Prostate gland (tissue), 2 donors: Measurements from ENCODE around the gene HMCES.

Source experiments
- POLR2AphosphoS5 ChIP-seq: sonication (generic); formaldehyde crosslinking; IDR thresholded peaks from one replicate; pipeline ENCODE4 v1.6.1; 2017; ENCODE audit warnings: antibody characterized with exemption
- TF ChIP-seq, protein P1 (sequence below), 4 experiments: fragments of 200-600 bp in 2 of 4; fragments of 450-650 bp in 2 of 4; sonication (generic) in 2 of 4; IDR thresholded peaks; 1 replicate in 3 of 4; 2 replicates in 1 of 4; pipeline ENCODE4 v1.5.1; 2016 to 2019; ENCODE audit warnings: antibody characterized with exemption in 4 of 4, mild to moderate bottlenecking in 2 of 4, moderate library complexity in 2 of 4

DNA sequence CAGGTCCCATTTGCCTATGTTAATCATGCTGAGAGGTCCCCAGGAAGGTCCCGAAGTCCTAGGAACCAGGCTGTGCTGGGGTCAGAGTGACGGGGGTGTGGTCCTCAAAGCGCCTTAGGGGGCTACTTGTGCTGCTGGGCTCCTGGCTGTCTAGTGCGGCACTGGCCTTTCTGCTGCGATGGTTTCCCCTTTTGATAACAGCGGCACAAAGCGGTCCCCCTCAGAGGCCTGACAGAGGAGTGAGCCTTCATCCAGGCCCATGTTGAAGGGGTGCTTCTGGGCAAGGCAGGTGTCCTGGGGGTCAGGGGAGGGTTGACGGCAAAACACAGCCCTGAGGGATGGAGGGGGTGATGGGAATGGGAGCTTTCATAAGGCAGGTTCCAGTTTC lies 68.8 kb downstream of the HMCES start:
- TF ChIP-seq POLR2AphosphoS5, result no peak
- TF ChIP-seq, protein P1, sequence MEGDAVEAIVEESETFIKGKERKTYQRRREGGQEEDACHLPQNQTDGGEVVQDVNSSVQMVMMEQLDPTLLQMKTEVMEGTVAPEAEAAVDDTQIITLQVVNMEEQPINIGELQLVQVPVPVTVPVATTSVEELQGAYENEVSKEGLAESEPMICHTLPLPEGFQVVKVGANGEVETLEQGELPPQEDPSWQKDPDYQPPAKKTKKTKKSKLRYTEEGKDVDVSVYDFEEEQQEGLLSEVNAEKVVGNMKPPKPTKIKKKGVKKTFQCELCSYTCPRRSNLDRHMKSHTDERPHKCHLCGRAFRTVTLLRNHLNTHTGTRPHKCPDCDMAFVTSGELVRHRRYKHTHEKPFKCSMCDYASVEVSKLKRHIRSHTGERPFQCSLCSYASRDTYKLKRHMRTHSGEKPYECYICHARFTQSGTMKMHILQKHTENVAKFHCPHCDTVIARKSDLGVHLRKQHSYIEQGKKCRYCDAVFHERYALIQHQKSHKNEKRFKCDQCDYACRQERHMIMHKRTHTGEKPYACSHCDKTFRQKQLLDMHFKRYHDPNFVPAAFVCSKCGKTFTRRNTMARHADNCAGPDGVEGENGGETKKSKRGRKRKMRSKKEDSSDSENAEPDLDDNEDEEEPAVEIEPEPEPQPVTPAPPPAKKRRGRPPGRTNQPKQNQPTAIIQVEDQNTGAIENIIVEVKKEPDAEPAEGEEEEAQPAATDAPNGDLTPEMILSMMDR (IDR thresholded peaks at IDR 0.05), result no peak
